ENCODE measurements around the gene GPR15. TPM values are rescaled to one million over a fixed set of nuclear protein-coding genes. Genes with fewer than 3 reads are reported as not detected.
"Not testable (repeated sequence)": the region's sequence is repeated elsewhere in the genome, so short reads cannot be mapped to it uniquely, and the experiment has no call there.

The GPR15 gene
- total RNA-seq, 1 donor from 2014 or later = not detected

DNA sequence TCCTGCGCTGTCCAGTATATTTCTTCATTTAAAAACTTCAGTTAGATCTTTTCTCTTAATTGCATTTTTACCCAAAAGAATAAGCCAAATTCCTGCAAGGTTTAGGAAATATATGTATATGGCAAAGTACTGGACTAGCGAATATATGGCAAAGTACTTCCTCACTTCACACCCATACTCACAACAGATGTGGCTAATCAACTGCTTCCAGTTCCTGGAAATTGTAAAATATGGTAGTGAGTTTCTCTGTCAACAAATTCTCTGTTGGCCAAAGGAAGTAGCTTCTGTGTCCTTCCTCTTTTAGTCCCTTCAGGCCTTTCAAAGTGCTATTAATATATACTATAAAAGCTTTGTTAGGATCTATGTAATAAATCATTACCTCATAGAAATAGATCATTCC lies 22.0 kb downstream of the GPR15 start:
- DNase-seq (ENCODE audit: missing footprints) (no peak), ATAC-seq (peak; percentile 31)
- intact Hi-C loops (cut with DNase I) = no loop called here

DNA sequence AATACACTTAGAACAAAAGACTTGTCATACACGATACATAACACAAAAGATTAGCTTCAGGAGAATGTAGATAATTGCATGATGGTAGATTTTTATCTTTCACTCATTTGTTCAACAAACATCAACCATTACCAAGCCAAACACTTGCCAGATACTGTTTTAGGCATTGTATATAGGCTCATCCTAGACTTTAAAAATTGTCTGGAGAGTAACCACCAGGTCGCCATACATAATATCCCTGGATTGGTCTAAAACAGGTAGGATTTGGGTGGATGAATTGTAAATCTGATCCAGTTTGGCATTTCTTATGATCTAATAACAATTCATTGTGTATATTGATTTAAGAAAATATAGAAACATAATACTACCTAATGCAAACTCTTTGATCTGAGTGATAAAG lies 22.8 kb downstream of the GPR15 start:
- no peak for DNase-seq (ENCODE audit: missing footprints)
- intact Hi-C loops (cut with DNase I) = no loop called here
- ATAC-seq = no peak

DNA sequence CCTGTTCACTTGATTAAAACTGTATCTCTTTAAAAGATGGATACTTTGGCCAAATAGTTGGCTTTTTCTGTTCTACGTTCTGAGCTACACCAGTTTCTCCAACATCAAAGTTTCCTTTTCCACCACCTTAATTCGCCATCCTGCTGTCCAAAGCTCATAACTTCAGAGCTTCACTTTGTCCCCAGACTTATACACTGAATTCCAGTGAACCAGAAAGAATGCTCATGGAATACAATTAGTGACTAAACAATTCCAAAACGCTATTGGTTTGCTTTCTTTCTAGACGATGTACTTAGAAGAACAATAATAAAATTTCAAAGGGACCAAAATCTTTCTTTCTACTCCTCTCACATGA lies 23.2 kb downstream of the GPR15 start:
- ATAC-seq = no peak
- DNase-seq (ENCODE audit: missing footprints) = no peak
- intact Hi-C loops (cut with DNase I) = no loop called here

DNA sequence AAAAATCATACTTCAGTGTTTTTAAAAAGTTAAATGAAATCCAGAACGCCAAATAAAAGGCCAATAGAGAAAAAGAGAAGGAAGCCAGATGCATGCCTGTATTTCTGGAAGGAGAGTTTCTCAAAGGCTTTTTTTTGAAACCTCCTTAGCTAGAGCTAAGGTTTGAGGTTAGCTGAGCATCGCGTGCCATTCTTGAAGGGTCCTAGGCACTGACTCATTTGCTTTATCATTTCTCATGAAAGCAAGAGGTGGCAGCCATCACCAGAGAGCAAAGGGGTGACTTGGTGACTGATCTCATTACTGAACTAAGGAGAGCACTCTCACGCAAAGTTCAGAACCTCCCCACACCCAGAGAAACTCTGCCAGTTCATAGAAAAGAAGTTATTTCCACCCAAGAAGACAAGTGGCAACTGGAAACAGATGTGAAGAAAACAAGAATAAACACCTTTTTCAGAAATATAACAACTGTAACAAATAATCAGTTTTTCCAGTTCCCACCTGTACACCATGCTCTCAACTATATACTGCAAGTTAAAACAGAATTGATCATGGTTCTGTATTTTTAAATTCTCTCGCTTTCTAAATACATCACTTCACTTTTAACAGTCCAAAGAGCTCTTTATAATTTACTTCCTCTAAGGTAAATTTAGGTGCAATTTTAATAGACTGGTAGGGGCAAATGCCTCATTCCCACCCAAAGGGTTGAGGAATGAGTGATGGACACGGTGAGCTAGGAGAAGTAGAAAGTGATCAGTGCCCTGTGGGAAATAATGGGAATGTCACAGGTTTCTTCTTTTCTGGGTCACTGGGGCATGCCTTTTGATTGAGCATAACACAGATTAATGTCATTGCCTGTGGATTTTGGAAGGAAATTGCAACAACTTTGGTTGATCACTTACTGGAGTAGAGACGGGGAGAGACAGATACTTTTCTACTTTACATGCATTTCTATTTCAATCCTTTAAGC lies 24.7 kb downstream of the GPR15 start:
- ATAC-seq (no peak), DNase-seq (ENCODE audit: missing footprints) (no peak)
- intact Hi-C loops (cut with DNase I) = no loop called here

DNA sequence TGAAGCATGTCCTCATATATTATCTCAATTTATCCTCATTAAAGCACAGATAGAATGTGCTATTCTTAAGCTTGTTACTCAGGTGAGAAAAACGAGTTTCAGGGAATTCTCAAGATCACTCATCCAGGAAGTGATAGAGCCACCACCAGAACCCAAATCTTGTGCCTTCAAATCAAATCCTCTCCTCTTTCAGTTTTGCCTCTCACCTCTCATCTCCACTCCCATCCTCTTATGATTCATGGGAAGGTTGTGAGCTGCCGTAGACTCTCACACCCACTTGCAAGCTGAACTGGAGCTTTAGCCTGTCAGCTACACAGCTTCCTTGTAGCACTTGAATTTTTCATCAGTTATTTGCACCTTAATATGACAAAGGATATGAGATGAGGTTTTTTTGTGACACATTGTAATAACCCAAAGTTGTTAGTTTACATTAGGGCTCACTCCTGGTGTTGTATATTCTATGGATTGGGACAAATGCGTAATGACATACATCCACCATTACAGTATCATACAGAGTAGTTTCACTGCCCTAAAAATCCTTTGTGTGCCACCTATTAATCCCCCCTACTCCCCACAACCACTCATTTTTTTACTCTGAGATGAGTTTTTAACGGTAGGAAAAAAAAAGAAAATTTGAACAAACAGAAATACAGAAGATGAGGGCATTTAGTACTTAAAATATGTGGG lies 25.7 kb downstream of the GPR15 start:
- ATAC-seq (no peak), DNase-seq (ENCODE audit: missing footprints) (no peak)
- intact Hi-C loops (cut with DNase I) = no loop called here

DNA sequence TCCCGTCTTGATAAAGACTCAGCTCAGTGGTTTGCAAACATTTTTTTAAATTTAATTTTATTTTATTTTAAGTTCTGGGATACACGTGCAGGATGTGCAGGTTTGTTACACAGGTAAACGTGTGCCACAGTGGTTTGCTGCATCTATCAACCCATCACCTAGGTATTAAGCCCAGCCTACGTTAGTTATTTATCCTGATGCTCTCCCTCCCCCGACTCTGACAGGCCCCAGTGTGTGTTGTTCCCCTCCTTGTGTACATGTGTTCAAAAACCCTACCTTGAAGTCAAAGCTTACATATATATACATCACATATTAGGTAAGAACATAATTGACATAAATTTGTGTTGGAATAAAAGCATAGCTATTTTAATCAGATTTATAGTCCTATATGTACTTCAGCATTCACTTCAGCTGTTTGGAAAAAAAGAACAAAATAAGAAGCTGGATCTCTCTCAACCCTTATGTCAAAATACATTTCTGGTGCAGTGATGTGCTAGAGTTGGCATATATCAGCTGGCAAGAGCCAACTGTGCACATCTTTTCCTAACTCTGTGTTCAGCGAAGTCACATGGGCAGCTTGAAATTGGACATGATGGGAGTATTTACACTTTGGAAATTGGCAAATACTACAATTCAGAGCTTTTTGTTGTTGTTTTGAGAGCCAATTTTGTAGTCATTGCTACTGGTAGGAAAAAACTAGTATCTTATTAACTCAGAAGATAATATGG lies 26.5 kb downstream of the GPR15 start:
- ATAC-seq = no peak
- no peak for DNase-seq (ENCODE audit: missing footprints)
- intact Hi-C loops (cut with DNase I) = no loop called here

DNA sequence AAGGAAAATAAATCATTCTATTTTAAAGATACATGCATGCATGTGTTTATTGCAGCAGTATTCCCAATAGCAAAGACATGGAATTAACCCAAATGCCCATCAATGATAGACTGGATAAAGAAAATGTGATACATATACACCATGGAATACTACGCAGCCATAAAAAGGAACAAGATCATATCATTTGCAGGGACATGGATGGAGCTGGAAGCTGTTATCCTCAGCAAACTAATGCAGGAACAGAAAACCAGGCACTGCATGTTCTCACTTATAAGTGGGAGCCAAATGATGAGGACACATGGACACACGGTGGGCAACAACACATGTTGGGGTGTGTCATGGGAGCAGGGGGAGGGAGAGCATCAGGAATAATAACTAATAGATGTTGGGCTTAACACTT lies 28.0 kb downstream of the GPR15 start:
- intact Hi-C loops (cut with DNase I); ATAC-seq; DNase-seq (ENCODE audit: missing footprints): not testable (repeated sequence)

DNA sequence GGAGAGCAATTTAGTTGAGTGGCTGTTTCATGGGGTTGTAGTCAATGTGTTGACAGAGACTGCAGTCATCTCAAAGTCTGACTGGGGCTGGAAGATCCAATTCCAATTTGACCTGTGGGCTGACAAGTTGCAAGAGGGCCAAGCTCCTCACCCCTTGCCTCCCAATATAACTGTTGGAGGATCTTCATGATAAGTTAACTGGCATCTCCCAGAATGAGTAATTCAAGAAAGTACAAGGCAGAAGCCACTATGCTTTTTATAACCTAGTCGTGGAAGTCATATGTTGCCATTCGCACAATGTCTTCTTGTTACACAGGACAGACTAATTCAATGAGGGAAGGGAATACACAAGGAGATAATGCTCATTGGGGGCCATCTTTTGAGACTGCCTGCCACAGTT lies 29.1 kb downstream of the GPR15 start:
- DNase-seq (ENCODE audit: missing footprints) = no peak

DNA sequence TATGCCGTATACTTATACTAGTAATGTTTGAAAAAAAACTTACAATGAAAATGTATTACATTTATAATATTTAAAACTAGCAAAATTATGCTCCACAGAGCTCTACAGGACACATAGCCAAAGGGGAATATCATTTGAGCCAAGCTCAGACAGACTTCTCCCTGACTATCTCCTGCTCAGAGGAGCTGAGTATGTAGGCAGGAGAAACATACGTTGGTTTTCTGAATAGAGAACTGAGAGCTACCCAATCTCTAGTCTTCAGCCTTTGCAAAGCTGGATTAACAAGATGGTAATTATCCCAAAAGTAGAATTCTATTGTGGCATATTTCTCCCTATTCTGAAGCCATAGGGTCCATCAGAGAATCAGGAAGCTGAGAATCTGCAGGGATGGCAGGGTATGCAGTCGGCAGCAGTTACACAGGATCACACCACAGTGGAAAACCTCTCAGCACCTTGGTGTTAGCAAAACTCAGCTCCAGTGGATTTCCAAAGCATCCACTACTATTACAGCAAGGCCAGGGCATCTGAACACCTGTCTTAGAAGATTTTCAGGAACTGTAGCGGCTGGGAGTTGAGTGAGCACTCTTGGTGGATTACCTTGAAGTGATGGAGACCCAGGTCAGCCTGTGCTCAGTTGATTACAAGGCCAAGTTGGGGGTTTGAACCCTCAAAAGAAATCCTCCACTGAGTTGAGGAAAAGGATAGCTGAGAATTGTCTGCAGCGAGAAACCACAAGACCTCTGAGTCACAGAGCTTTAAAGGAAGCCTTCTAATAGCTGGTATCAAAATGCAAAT lies 30.1 kb downstream of the GPR15 start:
- ATAC-seq (no peak), DNase-seq (ENCODE audit: missing footprints) (no peak)
- intact Hi-C loops (cut with DNase I) = no loop called here

More for the DNA sequence above, 29.1 kb downstream of the GPR15 start:
- intact Hi-C loops (cut with DNase I) = no loop called here
- ATAC-seq = no peak

DNA sequence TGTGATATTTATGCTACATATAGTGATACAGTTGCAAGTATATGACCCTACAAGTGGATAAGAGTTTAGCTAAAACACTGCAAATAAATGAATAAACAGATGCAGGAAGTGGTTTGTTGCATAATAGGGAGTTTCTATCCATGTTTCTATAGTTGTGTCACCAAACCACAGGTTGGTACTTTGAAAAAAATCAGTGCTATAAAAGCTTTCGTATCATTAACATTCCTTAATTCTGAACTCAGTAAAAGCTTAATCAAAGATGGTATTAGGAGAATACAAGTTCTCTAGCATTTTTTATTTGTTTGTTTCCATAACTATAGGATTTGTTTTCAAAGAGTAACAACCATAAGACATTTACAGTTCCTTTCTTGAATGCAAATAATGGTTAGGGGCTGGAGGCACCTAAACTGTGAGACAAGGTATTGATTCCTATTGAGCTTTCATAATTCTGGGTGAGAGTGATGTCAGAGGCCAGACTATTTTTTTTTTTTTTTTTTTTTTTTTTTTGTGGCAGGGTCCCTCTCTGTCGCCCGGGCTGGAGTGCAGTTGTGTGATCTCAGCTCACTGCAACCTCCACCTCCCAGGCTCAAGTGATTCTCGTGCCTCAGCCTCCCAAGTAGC lies 32.0 kb downstream of the GPR15 start:
- intact Hi-C loops (cut with DNase I) = no loop called here
- DNase-seq (ENCODE audit: missing footprints) = no peak
- no peak for ATAC-seq

DNA sequence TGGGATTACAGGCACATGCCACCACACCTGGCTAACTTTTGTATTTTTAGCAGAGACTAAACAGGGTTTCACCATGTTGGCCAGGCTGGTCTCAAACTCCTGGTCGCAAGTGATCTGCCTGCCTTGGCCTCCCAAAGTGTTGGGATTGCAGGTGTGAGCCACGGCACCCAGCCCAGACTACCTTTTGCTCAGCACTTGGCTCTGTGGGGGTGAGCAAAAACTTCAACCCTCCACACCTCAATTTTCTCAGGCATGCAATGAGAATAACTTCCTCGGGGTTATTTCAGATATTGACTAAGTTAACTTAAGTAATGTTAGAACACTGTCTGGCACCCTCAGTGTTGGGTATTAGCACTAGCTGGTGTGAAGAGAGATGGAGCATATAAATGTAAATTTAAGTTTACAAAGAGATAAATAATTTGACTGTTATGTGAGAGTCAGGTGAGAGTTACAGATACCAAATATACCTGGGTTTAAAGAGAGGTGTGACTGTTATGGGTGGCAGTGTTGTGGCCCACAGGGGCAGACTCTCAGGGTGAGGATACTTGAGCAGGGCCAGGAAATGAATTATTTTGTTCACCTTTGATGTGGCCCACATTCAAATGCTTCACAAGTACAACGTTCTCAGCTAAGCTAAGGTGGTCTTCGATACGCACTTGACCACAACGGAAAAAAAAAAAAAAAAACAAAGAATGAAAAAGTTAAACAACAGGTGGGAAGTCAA lies 32.7 kb downstream of the GPR15 start:
- DNase-seq (ENCODE audit: missing footprints) = no peak
- intact Hi-C loops (cut with DNase I) = no loop called here
- no peak for ATAC-seq

DNA sequence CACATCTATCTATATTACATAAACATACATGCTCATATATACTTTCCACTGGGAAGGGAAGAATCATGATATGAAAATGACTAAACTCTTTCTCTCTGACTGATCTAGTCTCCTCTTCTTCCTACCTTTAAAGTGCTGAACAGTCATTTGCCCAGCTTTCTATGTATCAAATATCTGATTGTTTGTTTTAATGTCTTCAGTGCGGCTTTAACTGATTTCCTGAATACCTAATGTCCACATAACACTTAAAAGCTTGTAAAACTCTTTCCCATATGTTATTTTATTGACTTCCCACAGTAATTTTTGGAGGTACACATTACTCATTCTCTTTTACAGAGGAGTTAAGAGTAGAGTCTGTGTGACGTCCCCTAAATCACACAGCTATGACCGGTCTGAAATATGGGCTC lies 33.5 kb downstream of the GPR15 start:
- intact Hi-C loops (cut with DNase I) = no loop called here
- no peak for ATAC-seq
- DNase-seq (ENCODE audit: missing footprints) = no peak

DNA sequence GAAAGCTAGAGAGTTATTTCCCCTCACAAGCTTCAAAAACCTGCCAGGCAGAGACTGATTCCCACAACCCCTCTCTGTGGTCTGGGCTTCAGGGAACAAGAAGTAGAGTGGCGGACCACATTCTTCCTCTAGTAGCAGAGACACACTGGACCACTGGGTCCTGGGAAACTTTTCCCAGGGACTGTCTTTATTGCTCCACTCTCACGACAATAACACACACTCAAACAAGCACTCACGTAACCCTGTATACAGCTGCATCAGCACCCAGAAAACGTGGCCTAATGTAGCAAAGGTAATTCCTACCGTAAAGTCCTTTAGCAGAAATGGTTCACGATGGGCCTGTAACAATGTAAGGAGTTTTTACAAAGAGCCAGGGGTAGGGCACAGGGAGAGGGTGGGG lies 34.1 kb downstream of the GPR15 start:
- DNase-seq (ENCODE audit: missing footprints) = no peak
- ATAC-seq = no peak
- intact Hi-C loops (cut with DNase I) = no loop called here

DNA sequence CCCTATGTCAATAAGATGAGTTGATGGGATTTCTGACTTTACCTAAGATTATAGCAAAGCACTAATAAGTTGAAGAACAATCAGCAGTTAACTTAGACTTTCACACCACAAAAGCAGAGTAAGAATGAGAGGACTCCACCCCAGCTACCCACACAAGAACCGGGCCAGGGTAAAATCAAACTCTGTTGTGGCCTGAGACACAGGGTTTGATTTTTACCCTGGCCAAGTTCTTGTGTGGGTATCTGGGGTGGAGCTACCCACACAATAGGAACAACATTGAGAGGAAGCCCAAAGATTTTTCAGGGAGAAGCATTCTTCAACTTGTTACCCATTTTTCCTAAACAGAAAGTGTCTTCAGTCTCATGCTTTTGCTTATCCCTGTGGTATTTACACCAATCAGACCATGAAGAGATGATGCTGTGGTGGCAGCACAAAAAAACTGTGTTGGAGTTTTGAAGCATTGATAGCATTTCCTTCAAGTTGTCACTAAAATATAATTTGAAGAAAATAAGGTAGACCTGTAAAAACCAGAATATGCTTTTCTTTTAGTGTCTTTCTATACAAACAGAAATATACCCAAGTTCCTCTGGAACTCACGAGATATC lies 36.0 kb downstream of the GPR15 start:
- DNase-seq (ENCODE audit: missing footprints) (no peak), ATAC-seq (no peak)
- intact Hi-C loops (cut with DNase I) = no loop called here

DNA sequence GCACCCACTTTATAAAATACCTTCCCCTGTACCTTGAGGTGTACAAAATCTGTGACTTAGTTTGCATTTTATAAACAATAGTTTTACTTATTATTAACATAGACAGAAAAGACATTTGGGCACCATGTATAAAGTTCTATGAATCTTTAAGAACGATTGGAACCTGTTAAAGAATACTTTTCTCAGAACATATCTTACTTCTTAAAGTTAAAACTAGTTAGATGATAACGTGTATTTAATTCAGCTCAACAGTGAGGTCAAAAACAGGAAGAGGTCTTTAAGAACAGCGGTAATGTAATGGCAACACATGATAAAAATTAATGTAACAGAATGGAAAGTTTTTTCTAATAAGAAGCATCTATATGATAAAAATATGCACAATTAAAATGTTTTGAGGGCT lies 36.6 kb downstream of the GPR15 start:
- no peak for ATAC-seq
- DNase-seq (ENCODE audit: missing footprints) = no peak
- intact Hi-C loops (cut with DNase I) = no loop called here

DNA sequence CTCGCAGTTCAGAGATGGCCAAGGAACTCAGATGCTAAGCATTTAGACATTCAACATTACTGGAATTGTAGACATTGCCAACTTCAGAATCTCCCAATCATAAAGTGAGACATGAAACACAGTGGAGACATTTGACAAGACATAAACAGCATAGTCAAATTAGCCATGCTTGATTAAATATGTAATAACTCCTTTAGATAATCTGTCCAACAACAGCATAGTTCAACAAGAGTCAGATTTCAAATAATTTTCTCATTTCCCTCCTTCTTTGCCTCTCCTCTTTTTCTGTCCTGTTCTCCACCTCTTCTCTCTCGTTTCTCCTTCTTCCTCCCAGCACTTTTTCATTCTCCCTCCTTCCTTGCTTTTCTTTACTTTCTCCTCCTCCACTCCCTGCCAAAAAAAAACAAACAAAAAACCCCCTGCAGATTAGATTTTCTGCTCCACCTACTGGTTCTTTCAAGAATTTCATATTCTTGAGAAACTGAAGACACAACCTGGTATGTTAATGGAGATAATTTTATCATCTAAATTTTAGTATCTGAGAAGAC lies 41.5 kb downstream of the GPR15 start:
- intact Hi-C loops (cut with DNase I) = no loop called here
- no peak for DNase-seq (ENCODE audit: missing footprints)
- ATAC-seq = no peak

DNA sequence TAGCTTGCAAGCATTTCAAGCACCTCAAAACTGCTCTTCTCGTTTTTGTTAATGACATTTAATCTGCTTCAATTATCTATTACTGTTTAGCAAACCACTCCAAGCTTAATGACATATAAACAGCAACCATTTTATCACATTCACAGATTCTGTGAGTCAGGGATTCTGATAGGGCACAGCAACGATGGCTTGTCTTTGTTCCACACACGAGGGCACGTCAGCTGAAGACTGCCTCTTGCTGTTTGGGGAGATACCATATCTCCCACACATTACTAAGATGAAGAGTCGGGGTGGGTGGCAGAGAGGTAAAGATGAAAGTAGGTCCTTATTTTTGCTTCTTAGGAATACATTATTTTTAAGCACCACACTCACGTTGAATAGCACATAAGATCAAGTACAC lies 42.4 kb downstream of the GPR15 start:
- intact Hi-C loops (cut with DNase I) = no loop called here
- no peak for DNase-seq (ENCODE audit: missing footprints)
- ATAC-seq = no peak
